ENCODE results near the gene C9orf57.
"Not testable (repeated sequence)": the region's sequence is repeated elsewhere in the genome, so short reads cannot be mapped to it uniquely, and the experiment has no call there.

Gene C9orf57
- total RNA-seq: 0 reads per million in 2 donors

GRCh38 chr9:72060513-72060912 lies at the start of gene C9orf57:
TSS of gene C9orf57 (minus strand) at chr9:72060613. CDS start at chr9:72059331, 1,282 bp downstream.
- no peak for DNase-seq

- DNase-seq: no peak
Observed at GRCh38 chr9:72102520-72102919, 42.1 kb upstream of the C9orf57 start.

GRCh38 chr9:72095520-72095919 lies 35.1 kb upstream of the C9orf57 start:
- DNase-seq: not testable (repeated sequence)

GRCh38 chr9:72092820-72093219 lies 32.4 kb upstream of the C9orf57 start:
- DNase-seq: no peak

- DNase-seq: no peak
Observed at GRCh38 chr9:72089451-72090130, 29.2 kb upstream of the C9orf57 start.

- no peak for DNase-seq
Observed at GRCh38 chr9:72082536-72082935, 22.1 kb upstream of the C9orf57 start.

- not testable (repeated sequence) for DNase-seq
Observed at GRCh38 chr9:72074666-72075065, 14.3 kb upstream of the C9orf57 start.

- no peak for DNase-seq
Observed at GRCh38 chr9:72065076-72065475, 4.7 kb upstream of the C9orf57 start.

GRCh38 chr9:72052122-72052521 lies 8.3 kb downstream of the C9orf57 start:
- DNase-seq: no peak

- no peak for DNase-seq
Observed at GRCh38 chr9:72048850-72049249, 11.6 kb downstream of the C9orf57 start.

- DNase-seq: no peak
Observed at GRCh38 chr9:72046630-72047456, 13.6 kb downstream of the C9orf57 start.

- DNase-seq: no peak
Observed at GRCh38 chr9:72044095-72044494, 16.3 kb downstream of the C9orf57 start.

- no peak for DNase-seq
Observed at GRCh38 chr9:72043576-72043975, 16.8 kb downstream of the C9orf57 start.

- DNase-seq: no peak
Observed at GRCh38 chr9:72042928-72043327, 17.5 kb downstream of the C9orf57 start.

- DNase-seq: no peak
Observed at GRCh38 chr9:72041775-72042194, 18.6 kb downstream of the C9orf57 start.

- no peak for DNase-seq
Observed at GRCh38 chr9:72041369-72041768, 19.0 kb downstream of the C9orf57 start.

- DNase-seq: no peak
Observed at GRCh38 chr9:72039532-72039931, 20.9 kb downstream of the C9orf57 start.

- peak; percentile 15 to 50 (median 32) for DNase-seq
Observed at GRCh38 chr9:72038890-72039410, 21.5 kb downstream of the C9orf57 start.

GRCh38 chr9:72038408-72038807 lies 22.0 kb downstream of the C9orf57 start:
- DNase-seq: no peak

- DNase-seq: no peak
Observed at GRCh38 chr9:72037571-72037970, 22.8 kb downstream of the C9orf57 start.

- no peak for DNase-seq
Observed at GRCh38 chr9:72030767-72031166, 29.6 kb downstream of the C9orf57 start.

GRCh38 chr9:72029986-72030385 lies 30.4 kb downstream of the C9orf57 start:
- no peak for DNase-seq

GRCh38 chr9:72025906-72026305 lies 34.5 kb downstream of the C9orf57 start:
- DNase-seq: no peak

- no peak for DNase-seq
Observed at GRCh38 chr9:72023596-72023995, 36.8 kb downstream of the C9orf57 start.

All from T-helper 2 cell (primary cell).